HG02798 (cell line): Measurements from ENCODE around the gene VPS41.

Experiments
- ATAC-seq: cut with Tn5 transposase; IDR thresholded peaks from one replicate; pipeline ENCODE4 v1.9.1; 2021; ENCODE audit warnings: mild to moderate bottlenecking; ENCODE audit not compliant: unreplicated experiment, poor library complexity

VPS41 gene

DNA sequence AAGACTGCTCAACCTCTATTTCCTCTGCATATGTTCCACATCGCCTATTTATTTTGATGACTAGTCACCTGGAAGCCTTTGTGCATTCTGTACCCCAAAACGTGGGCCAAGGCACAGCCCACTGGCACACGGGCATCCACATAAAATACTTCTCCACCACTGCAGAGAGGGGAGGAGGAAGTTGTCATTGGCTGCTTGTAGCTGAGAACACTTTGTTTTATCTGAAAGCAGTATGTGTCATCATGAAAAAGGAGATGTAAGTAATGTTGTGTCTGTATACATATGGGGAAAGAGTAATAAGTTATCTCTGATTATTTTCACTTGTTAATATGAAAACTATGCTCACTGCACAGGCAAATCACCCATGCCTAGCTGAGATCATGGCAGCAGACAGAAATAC lies 229.6 kb downstream of the VPS41 start:
- no peak for ATAC-seq

DNA sequence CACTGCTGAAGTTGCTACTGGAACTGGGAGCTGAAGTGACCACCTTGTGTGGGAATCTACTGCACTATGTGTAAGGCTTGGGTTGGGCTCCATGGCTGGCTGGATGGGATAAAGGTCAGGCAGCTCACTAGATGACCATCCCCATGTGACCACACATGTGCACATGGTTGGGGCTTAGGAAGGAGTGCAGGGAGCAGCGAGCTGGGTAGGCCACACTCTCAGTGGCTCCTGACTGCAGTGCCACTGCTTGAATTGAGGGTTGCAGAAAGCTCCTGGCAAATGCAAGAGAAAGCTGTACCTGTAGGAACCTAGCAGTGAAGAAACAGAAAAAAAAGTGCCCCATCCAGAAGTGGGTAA lies 230.3 kb downstream of the VPS41 start:
- ATAC-seq, result no peak

DNA sequence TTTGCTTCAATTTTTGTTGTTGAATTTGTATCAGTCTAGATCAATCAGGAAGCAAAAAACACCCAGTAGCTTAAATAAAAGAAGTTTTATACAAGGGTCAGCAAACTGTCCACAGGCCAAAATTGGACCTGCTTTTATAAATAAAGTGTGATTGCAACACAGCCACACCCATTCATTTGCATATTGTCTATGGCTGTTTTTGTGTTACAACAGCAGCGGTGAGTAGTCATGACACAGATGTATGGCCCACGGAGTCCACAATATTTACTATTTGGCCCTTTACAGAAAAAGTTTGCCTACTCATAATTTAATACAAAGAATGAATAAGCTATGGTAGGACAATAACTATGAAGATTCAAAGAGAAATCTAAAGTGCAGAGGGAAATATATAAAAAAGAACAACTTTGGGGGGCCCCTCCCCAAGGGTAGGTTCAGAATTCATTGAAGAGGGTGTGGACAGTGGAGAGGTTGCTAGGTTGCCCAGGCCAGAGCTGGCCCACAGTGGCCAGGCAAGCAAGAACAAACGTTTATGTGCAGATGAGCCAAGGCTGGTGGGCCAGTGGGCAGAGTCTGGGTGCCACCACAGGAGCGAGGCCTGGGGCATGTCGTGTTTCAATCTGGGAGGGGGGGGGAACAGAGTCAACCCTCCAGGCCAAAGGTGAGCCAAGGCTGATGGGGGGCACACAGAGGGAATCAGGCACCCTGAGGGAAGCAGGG lies 230.9 kb downstream of the VPS41 start:
- no peak for ATAC-seq

- ATAC-seq, result no peak
These were observed 233.4 kb downstream of the VPS41 start for GRCh38 chr7:38675494-38676106.

DNA sequence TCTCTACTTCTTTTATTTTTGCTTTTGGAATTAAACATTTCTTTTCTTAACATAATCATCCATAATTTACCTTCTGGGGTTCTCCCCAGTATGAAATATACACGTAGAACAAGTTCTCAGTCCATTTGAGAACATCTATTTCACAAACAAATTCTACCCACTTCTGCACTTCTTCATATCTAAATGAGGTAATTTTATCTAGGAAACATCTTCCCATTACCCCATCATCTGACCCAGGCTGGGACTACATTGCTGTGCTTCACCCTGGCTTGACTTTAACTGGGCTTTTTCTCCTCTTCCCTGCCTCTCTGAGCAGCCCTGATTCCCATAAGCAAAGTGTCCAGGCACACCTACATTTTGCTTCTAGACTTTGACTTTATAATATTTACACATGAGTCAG lies 234.5 kb downstream of the VPS41 start:
- ATAC-seq, result no peak

DNA sequence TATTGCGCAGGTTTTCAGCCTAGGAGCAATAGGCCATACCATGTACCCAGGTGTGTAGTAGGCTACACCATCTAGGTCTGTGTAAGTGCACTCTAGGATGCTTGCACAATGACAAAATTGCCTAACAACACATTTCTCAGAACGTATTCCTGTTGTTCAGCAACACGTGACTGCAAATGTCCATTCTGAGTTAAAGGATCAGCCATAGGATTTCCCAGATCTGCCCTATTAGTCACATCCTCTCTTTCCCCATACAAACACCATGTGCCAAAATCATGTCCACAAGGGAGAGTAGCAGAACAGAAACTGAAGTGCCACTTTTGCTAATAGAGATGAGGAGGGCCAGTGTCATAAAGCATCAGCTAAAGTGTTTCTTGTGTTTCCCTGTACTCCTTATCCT lies 235.2 kb downstream of the VPS41 start:
- no peak for ATAC-seq
